GM19099 (cell line): Measurements from ENCODE around the gene CA10.

Source experiments
- POLR2A ChIP-seq: IDR thresholded peaks from 3 replicates; pipeline ENCODE4 v1.6.1; 2011; ENCODE audit warnings: low read depth; ENCODE audit not compliant: insufficient read length; ENCODE audit errors: extremely low read depth

Gene CA10

DNA sequence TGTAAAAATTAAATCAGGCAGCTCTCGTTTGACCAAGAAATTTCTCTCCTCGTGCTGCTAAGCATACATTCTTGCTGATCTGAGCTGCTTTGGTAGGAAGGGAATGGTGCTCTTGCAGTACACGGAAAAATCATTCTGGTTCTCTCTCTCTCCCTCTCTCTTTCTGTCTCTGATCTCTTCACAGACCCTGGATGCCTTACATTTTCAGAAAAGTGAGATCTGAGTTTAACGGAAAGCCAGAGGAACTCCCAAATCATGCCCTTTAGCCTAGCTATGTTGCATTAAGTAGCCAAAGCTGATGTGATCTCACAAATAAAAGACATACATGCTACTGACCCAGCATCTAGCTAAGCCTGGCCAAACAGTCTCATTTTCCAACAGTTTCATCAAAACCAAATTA, 4.0 kb downstream of the CA10 start:
- no peak for TF ChIP-seq POLR2A

DNA sequence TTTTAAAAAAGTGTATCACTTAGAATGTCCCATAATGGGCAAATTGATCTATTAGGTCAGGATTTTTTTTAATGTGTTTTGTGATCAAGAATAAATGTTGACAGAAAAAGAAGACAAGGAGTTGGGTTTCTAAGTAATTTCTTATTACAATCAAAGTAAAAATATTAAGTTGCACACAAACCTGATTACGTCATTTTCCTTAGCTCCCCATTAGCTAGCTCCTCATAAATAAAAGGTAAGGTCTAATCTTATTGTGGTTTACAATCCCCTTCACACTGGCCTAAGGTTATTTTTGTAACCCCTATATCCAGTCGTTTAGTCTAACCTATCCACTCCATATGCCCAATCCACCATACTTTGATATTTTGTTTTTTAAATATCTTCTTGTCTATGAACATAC, 7.6 kb downstream of the CA10 start:
- TF ChIP-seq POLR2A: no peak

GRCh38 chr17:52149626-52150025, 8.9 kb downstream of the CA10 start:
- no peak for TF ChIP-seq POLR2A

DNA sequence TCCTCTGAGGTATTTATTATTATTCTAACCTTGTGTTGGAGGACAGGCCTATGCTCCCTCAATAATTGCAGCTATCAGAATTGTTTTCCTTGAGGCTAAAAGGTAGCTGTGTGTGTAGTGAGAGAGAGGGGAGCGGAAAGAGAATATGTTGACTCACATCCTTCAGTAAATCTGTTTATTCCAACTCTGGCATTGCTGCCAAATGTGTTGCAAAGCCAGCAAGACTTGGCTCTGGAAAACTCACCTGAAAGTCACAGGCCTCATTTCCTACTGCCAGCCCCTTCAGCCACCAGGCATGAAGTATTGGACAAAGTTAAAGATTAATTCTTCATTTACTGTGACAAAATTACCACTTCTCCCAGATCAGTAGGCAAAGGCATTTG, 9.6 kb downstream of the CA10 start:
- TF ChIP-seq POLR2A: no peak

DNA sequence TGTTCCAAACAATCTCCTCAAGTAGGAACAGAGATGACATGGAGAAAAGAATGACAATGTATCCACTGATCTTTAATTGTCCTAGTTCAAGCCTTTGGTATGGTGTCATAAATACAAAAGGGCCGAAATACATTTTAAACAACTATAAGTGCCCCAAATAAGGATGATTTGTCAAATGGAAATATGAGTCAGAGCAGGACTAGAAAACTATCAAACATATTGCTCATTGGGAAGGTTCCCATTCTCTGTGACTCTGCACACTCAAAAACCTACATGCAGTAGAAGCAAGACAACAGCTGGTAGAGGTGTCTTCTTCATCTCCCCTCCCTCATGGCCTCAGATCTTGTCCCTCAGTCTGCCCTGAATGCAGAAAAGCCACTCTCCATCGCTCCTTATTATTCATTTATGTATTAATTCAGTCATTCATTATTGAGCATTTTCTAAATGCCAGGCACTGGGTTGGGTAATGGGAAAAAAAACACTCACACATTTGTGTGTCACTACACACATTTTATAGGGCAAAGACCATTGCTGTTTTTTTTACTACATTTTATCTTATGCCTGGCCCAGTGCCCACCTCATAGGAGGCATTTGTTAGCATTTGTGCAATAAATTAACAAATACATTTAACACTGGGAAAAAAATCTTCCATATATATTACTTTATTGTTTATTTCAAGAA, 10.1 kb downstream of the CA10 start:
- no peak for TF ChIP-seq POLR2A

GRCh38 chr17:52147872-52148271, 10.6 kb downstream of the CA10 start:
- no peak for TF ChIP-seq POLR2A

- no peak for TF ChIP-seq POLR2A
Measured at GRCh38 chr17:52147431-52147830, 11.1 kb downstream of the CA10 start.

GRCh38 chr17:52145476-52145875, 13.0 kb downstream of the CA10 start:
- TF ChIP-seq POLR2A: no peak

DNA sequence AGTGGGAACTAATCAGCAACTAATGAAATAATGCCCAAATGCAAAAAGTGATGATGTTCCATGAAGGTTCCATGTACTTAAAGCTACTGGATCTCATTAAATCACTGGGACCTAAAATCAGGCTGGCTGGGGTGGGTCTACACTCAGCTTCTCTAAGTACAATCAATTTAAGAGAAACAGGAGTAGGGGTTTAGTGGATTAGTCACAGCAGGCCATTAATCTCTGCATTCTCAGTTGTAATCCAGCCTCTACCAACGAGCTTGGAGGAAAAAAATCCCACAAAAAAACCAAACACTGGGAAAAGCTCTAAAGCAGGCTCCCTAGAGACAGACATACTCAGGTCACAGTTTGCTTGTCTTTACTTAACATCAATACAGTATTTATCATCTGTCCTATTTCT, 15.0 kb downstream of the CA10 start:
- TF ChIP-seq POLR2A: no peak

DNA sequence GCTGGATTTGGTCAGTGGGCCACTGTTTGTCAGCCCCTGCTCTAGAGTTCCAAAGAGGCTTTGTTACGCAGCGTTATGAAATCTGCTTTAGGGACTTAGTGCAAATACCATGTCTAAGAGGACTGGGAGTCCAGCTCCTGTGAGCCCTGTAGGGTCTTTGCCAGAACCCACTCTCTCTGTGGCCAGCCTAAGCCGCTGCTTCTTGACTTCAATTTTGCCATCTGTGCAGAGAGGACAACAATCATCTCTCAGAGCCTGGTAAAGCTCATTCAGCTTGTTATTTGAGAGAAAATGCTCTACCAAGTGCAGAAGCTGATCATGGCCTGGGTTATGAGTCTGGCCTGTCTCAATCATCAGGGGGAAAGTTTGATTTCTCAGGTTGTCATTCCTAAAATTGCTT, 17.9 kb downstream of the CA10 start:
- TF ChIP-seq POLR2A: no peak

- TF ChIP-seq POLR2A: no peak
Measured at GRCh38 chr17:52138752-52139151, 19.8 kb downstream of the CA10 start.

DNA sequence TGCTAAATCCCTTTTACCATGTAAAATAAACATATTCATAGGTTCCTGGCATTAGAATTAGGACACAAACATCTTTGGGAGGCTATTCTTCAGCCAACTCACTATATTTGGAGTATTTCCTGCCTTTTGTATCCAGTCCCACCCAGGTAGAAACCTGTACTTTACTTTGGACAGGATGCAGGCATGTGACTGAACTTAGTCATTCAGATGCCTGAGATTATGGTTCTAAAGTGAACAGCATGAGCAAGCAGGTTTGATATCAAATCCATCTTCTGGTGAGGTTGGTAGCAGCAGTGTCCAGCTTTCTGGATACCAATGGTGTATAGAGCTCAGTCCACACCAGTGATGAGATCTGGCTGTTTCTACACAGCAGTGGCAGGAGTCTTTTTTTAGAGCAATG, 20.2 kb downstream of the CA10 start:
- no peak for TF ChIP-seq POLR2A

GRCh38 chr17:52136166-52136565, 22.3 kb downstream of the CA10 start:
- TF ChIP-seq POLR2A: no peak

DNA sequence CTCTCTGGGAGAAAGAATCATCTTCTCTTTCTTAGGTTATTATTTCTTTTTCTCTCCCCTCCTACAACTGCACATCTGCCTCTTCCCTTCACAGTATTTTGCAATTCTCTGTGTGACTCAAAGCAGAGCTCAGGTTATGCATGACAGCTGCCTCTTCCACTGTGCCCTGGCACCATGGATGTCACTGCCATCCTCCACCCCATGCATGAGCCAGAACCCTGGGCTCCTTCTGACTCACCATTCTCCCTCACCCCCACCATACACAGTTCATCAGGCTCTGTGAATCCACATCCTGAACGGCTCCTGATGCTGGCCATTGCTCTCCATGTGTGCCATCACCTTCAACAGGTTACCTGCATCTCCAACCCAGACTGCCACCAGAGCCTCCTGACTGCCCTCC, 23.9 kb downstream of the CA10 start:
- no peak for TF ChIP-seq POLR2A

- TF ChIP-seq POLR2A: no peak
Measured at GRCh38 chr17:52128721-52129120, 29.8 kb downstream of the CA10 start.

- TF ChIP-seq POLR2A: no peak
Measured at GRCh38 chr17:52124993-52125392, 33.5 kb downstream of the CA10 start.

GRCh38 chr17:52124561-52124960, 34.0 kb downstream of the CA10 start:
- no peak for TF ChIP-seq POLR2A

DNA sequence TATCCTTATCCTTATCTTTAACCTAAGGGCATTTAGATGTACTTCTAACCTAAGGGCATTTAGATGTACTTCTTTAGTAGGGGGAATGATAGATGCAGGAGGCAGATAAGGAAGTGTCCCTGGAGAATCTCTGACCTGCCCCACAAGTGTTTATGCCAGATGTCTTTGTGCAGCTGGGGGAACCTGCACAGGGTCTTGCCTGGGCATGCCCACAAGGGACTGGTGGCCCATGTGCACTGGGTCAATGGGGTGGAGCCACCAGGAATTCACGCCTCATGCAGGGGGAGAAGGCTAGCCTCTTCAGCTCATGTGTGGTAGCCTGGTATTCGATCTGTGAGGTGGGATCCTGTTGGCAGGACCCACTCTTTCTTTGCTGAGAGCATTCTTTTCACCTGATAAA, 38.0 kb downstream of the CA10 start:
- no peak for TF ChIP-seq POLR2A

GRCh38 chr17:52110923-52111581, 47.5 kb downstream of the CA10 start:
- TF ChIP-seq POLR2A: no peak
